ENCODE measurements around the gene ECSIT. TPM values are rescaled to one million over a fixed set of nuclear protein-coding genes. Genes with fewer than 3 reads are reported as not detected.
"Not testable (repeated sequence)": the region's sequence is repeated elsewhere in the genome, so short reads cannot be mapped to it uniquely, and the experiment has no call there.

The ECSIT gene, protein sequence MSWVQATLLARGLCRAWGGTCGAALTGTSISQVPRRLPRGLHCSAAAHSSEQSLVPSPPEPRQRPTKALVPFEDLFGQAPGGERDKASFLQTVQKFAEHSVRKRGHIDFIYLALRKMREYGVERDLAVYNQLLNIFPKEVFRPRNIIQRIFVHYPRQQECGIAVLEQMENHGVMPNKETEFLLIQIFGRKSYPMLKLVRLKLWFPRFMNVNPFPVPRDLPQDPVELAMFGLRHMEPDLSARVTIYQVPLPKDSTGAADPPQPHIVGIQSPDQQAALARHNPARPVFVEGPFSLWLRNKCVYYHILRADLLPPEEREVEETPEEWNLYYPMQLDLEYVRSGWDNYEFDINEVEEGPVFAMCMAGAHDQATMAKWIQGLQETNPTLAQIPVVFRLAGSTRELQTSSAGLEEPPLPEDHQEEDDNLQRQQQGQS
- total RNA-seq, result 39.7 and 41.6 TPM in 2 replicates

DNA sequence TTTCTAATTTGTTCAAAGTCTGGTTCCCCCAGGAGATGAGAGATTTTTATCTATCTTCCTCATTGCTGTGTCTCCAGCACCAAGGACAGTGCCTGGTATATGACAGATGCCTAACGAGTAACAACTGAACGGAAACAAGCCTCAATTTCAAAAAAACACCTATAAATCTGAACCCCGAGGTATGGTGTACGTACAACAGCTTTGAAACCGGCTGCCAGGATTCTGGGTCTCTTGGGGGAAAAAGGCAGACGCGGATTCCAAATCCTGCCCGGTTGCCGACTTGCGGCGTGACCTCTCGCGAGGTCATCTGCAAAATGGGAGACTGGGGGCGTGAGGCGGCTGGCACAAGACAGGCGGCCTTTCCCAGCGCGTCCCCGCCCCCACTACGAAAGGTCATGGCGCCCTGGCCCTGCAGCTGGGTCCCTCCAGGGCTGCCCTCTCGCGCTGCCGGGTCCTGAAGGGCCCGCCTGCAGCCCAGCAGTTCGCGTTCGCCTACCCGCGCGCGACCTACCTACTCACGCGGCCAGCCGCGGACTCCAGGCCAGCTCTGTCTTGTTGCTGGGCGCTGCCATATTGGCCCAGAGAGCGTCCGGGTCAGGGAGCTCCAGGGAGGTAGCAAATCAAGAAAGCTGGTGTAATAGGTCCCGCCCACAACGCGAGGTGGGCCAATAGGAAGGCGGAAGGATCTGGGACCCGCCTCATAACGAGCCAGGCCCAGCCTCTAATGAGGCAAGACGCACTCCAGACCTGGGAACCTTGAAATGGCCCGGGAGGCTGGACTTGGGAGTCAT lies at the start of gene ECSIT:
Gene ECSIT, minus strand, starts transcription at position 584 of the 791 bp plus-strand sequence. CDS start 9,964 bp downstream, outside the sequence.
- Mint-ChIP-seq H3K27ac (peak within 1 kb of the TSS; percentile 93), H3K36me3 (ENCODE audit: low read depth) (peaks cover 7% of the 10 kb centered on the region), H3K4me1 (peaks cover 15% of the 10 kb centered on the region), H3K9me3 (no peaks in the 10 kb centered on the region), H3K27me3 (no peaks in the 10 kb centered on the region), H3K4me3 (peak within 1 kb of the TSS; percentile 93)
- intact Hi-C loops (cut with micrococcal nuclease), result loop anchor here (1.0 to 2.0 kb wide), 3 partner anchors 23 to 93 kb away; partner anchors contain the start of genes ELOF1, ODAD3, PRKCSH and ZNF653
- DNase-seq, result peak; percentile 97

DNA sequence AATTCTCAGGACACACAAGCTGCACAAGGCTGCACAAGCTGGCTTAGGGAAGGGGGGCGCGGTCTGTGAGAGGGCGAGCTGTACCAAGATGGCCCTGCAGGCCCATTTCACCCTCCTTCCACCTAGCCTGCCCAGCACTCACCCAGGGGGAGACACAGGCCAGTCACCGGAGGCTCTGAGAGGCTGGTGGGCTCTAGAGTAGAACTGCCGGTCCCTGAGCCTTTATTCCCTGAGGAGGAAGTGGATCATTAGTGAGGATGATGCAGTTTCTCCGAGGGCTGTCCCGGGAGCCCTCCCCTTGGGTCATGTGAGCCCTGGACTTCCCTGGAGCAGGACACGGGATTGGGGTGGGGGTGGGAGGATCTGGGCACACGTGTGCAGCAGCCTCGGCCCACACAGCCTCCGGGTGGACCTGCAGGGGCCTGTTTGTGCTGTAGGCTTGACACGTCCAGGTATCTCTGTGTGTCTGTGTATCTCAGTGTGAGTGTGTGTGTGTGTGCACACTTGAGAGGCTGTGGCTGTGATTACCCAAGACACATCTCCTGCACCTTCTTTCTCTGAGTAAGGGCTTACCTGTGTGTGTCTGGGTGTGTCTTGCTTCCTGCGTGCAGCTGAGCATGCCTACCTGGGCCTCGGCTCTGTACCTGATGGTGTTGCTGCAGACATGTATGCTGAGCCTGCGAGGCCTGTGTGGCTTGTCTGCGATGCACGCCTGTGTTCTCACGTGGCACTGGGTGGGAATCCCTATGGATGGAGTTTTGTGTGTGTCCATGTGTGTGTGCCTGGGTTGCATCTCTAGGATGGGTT lies 48.7 kb upstream of the ECSIT start, which contains the start of gene ACP5:
Gene ACP5, minus strand, starts transcription at position 195 of the 807 bp plus-strand sequence. CDS start 328 bp downstream, outside the sequence.
- H3K27ac Mint-ChIP-seq, result no peak within 1 kb of the TSS
- H3K36me3 Mint-ChIP-seq (ENCODE audit: low read depth), result peaks cover 2% of the 10 kb centered on the region
- peak within 1 kb of the TSS; percentile 77 for H3K4me3 Mint-ChIP-seq
- no peaks in the 10 kb centered on the region for H3K27me3 Mint-ChIP-seq
- peaks cover 22% of the 10 kb centered on the region for H3K4me1 Mint-ChIP-seq
- no peaks in the 10 kb centered on the region for H3K9me3 Mint-ChIP-seq
- intact Hi-C loops (cut with micrococcal nuclease), result no loop called here
- no peak for DNase-seq

DNA sequence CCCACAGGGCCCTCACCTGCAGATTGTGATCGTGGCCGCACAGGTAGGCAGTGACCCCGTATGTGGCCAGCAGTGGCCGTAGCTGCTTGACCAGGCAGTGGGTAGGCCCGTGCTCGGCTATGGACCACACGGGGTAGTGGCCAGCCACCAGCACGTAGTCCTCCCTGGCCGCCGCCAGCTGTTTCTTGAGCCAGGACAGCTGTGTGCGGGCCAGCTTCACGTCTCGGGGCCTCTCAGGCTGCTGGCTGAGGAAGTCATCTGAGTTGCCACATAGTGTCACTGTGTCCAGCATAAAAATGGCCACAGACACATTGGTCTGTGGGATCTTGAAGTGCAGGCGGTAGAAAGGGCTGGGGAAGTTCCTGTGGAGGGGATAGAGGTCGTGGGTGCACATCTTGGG lies 47.3 kb upstream of the ECSIT start:
- H3K4me1 Mint-ChIP-seq, result peaks cover 14% of the 10 kb centered on the region
- intact Hi-C loops (cut with micrococcal nuclease), result no loop called here
- DNase-seq, result no peak
- H3K27me3 Mint-ChIP-seq, result no peaks in the 10 kb centered on the region
- no peaks in the 10 kb centered on the region for H3K9me3 Mint-ChIP-seq
- H3K36me3 Mint-ChIP-seq (ENCODE audit: low read depth), result peaks cover 2% of the 10 kb centered on the region
- no peak overlapping the region for H3K4me3 Mint-ChIP-seq
- no peak overlapping the region for H3K27ac Mint-ChIP-seq

DNA sequence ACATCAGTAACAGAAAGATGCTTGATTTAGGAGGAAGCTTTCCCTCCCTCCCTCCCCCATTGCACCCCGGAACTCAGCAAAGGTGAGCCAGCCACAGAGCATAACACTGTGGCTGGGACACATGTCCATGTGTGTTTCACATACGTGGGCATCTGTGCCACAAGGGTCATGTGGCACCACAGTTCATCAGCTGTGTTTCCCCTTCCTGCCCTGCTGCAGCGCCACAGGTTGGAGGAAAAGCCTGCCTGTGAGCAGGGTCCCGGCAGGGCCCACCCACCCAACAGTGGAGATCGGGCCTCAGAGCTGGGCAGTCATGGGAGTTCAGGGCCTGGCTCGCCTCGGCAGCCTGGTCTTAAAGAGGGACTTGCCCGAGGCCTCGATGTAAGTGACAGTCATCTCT lies 45.8 kb upstream of the ECSIT start:
- Mint-ChIP-seq H3K9me3 (no peaks in the 10 kb centered on the region), H3K36me3 (ENCODE audit: low read depth) (peaks cover 2% of the 10 kb centered on the region), H3K27ac (no peak overlapping the region), H3K4me3 (no peak overlapping the region), H3K27me3 (no peaks in the 10 kb centered on the region), H3K4me1 (peaks cover 8% of the 10 kb centered on the region)
- intact Hi-C loops (cut with micrococcal nuclease), result no loop called here
- no peak for DNase-seq

DNA sequence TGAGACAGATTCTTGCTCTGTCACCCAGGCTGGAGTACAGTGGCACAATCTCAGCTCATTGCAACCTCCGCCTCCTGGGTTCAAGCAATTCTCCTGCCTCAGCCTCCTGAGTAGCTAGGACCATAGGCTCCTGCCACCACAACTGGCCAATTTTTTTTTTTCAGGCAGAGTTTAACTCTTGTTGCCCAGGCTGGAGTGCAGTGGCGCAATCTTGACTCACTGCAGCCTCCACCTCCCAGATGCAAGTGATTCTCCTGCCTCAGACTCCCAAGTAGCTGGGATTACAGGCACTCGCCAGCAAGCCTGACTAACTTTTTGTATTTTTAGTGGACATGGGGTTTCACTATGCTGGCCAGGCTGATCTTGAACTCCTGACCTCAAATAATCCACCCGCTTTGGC lies 44.8 kb upstream of the ECSIT start:
- H3K4me3 Mint-ChIP-seq; H3K27me3 Mint-ChIP-seq; H3K4me1 Mint-ChIP-seq; DNase-seq; intact Hi-C loops (cut with micrococcal nuclease); H3K36me3 Mint-ChIP-seq (ENCODE audit: low read depth); H3K27ac Mint-ChIP-seq; H3K9me3 Mint-ChIP-seq: not testable (repeated sequence)

DNA sequence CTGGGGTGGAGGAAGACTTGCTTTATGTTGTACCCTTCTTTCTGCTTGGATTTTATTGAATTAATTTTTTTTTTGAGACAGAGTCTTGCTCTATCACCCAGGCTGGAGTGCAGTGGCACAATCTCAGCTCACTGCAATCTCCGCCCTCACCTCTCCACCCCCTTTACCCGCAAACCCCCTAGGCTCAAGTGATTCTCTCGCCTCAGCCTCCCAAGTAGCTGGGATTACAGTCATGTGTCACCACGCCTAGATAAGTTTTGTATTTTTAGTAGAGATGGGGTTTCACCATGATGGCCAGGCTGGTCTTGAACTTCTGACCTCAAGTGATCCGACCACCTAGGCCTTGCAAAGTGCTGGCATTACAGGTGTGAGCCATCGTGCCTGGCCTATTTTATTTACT lies 44.4 kb upstream of the ECSIT start:
- H3K4me1 Mint-ChIP-seq; H3K9me3 Mint-ChIP-seq; H3K4me3 Mint-ChIP-seq; intact Hi-C loops (cut with micrococcal nuclease); DNase-seq; H3K27me3 Mint-ChIP-seq; H3K36me3 Mint-ChIP-seq (ENCODE audit: low read depth); H3K27ac Mint-ChIP-seq: not testable (repeated sequence)

DNA sequence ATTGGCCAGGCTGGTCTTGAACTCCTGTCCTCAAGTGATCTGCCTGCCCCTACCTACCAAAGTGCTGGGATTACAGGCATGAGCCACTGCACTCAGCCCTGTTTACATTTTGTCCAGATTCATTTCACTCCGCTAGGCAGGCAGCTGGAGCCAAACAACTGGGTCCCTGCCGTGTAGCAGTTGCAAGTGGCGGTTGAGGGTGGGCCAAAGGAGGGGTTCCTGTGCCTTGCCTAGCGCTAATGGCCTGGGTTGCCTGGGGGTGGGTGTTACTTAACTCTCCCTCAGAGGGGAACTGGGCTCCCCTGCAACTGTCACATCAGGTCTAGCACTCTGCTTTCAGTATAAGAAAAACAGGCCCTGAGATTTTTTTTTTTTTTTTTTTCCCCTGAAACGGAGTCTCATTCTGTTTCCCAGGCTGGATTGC lies 41.1 kb upstream of the ECSIT start:
- H3K4me3 Mint-ChIP-seq, result no peak overlapping the region
- H3K27ac Mint-ChIP-seq, result no peak overlapping the region
- peaks cover 2% of the 10 kb centered on the region for H3K4me1 Mint-ChIP-seq
- H3K9me3 Mint-ChIP-seq, result no peaks in the 10 kb centered on the region
- no peak for DNase-seq
- no peaks in the 10 kb centered on the region for H3K36me3 Mint-ChIP-seq (ENCODE audit: low read depth)
- no peaks in the 10 kb centered on the region for H3K27me3 Mint-ChIP-seq
- intact Hi-C loops (cut with micrococcal nuclease), result no loop called here

DNA sequence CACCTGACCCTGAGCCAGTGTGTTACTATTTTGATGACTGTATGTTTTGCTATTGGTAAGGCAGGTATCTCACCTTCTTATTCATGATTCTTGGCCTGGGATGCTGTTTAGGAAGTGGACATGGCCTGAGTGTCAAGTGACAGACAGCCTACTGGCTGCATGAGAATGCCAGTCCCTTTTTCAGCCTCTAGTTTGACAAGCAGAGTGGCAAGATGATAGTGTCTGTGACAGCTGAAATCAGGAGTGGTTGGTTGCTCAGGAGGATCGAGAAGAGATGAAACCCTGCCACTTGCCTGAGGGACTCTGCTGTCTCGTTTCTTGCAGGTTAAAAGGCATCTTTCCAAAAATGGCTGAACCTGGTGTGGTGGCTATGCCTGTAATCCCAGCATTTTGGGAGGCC lies 37.2 kb upstream of the ECSIT start:
- Mint-ChIP-seq H3K36me3 (ENCODE audit: low read depth) (no peaks in the 10 kb centered on the region), H3K9me3 (no peaks in the 10 kb centered on the region), H3K4me1 (peaks cover 8% of the 10 kb centered on the region), H3K4me3 (no peak overlapping the region), H3K27ac (no peak overlapping the region), H3K27me3 (no peaks in the 10 kb centered on the region)
- no peak for DNase-seq
- intact Hi-C loops (cut with micrococcal nuclease), result no loop called here

DNA sequence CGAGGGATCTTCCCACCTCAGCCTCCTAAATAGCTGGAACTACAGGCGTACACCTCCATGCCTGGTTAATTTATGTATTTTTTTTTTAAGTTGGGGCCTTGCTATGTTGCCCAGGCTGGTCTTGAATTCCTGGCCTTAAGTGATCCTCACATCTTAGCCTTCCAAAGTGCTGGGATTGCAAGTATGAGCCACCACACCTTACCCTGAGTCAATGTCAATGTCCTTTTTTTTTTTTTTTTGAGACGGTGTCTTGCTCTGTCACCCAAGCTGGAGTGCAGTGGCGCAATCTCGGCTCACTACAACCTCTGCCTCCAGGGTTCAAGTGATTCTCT lies 36.7 kb upstream of the ECSIT start:
- H3K36me3 Mint-ChIP-seq (ENCODE audit: low read depth); intact Hi-C loops (cut with micrococcal nuclease); H3K27me3 Mint-ChIP-seq; H3K9me3 Mint-ChIP-seq; DNase-seq; H3K4me3 Mint-ChIP-seq; H3K27ac Mint-ChIP-seq: not testable (repeated sequence)
- H3K4me1 Mint-ChIP-seq, result peaks cover 11% of the 10 kb centered on the region

DNA sequence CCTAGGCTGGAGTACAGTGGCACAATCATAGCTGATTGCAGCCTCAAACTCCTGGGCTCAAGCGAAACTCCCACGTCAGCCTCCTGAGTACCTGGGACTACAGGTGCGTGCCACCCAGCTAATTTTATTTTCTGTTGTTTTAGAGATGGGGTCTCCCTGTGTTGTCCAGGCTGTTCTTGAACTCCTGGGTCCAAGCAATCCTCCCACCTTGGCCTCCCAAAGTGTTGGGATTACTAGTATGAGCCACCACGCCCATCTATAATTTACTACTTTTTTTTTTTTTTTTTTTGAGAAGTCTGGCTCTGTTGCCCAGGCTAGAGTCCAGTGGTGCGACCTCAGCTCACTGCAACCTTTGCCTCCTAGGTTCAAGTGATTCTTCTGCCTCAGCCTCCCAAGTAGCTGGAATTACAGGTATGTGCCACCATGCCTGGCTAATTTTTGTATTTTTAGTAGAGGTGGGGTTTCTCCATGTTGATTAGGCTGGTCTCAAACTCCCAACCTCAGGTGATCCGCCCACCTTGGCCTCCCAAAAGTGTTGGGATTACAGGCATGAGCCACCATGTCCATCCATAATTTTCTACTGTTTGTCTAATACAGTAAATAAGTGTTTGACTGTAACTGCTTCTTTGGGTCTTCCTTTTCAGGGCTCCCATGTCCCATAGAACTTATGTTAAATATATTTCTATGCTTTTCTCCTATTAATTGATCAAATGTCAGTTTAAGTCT lies 35.3 kb upstream of the ECSIT start:
- H3K36me3 Mint-ChIP-seq (ENCODE audit: low read depth); intact Hi-C loops (cut with micrococcal nuclease): not testable (repeated sequence)

DNA sequence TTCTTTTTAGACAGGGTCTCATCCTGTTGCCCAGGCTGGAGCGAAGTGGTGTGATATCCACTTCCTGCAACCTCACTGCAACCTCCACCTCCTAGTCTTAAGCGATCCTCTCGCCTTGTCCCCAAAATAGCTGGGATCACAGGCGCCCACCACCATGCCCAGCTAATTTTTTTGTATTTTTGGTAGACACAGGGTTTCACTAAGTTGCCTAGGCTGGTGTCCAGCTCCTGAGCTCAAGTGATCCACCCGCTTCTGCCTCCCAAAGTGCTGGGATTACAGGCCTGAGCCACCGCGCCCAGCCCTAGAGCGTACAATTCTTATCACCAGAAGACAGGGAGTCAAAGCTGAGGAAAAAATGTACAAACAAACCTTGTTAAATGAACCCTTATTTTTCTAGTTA lies 34.6 kb upstream of the ECSIT start:
- intact Hi-C loops (cut with micrococcal nuclease), result no loop called here
- no peak for DNase-seq

More for the DNA sequence above, 35.3 kb upstream of the ECSIT start:
- H3K27me3 Mint-ChIP-seq, H3K27ac Mint-ChIP-seq, DNase-seq, H3K4me3 Mint-ChIP-seq, H3K9me3 Mint-ChIP-seq: not testable (repeated sequence)
- H3K4me1 Mint-ChIP-seq, result peaks cover 19% of the 10 kb centered on the region

DNA sequence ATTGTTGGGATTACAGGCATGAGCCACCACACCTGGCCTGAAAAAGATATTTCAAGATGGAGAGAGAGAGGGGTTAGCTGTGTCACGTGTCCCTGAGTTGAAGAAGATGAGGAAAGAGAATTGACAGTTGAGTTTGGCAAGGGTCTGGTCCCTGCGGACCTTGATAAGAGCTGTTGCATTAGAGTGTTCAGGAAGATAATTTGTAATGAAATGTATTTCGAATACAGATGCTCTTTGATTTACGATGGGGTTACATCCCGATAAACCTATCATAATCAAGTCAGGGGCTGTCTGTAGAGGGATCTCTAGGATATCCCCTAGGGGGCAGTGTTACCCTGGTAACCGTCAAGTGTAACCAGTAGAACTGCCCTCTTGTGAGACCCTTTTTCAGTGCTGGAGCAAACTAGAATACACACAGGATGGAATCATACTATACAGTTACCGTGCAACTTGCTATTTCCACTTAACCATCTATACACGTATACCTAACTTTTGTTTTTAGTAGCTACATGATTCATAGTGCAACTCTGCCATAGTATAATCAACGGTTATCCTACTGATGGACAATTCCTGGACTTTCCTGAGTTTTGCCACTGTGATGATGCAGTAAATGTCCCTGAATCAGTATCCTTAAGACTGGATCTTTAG lies 31.6 kb upstream of the ECSIT start:
- Mint-ChIP-seq H3K9me3 (no peaks in the 10 kb centered on the region), H3K27ac (peak overlapping the region; percentile 79), H3K27me3 (no peaks in the 10 kb centered on the region), H3K4me3 (peak overlapping the region; percentile 95), H3K36me3 (ENCODE audit: low read depth) (peaks cover 17% of the 10 kb centered on the region), H3K4me1 (peaks cover 36% of the 10 kb centered on the region)
- intact Hi-C loops (cut with micrococcal nuclease), result loop anchor here (1.0 kb wide), 2 partner anchors 21 to 27 kb away; no protein-coding TSS in a partner anchor
- peak; percentile 91 for DNase-seq

More for the DNA sequence above, 34.6 kb upstream of the ECSIT start:
- H3K36me3 Mint-ChIP-seq (ENCODE audit: low read depth), result peaks cover 4% of the 10 kb centered on the region
- no peaks in the 10 kb centered on the region for H3K9me3 Mint-ChIP-seq
- H3K27ac Mint-ChIP-seq, result no peak overlapping the region
- peaks cover 22% of the 10 kb centered on the region for H3K4me1 Mint-ChIP-seq
- no peaks in the 10 kb centered on the region for H3K27me3 Mint-ChIP-seq
- H3K4me3 Mint-ChIP-seq, result no peak overlapping the region
